ENCODE data around the gene COL19A1. TPM values are rescaled to one million over a fixed set of nuclear protein-coding genes. Genes with fewer than 3 reads are reported as not detected.

Gene COL19A1
- total RNA-seq, 2 experiments from 2014 or later: 0.03 TPM; not detected in 1

DNA sequence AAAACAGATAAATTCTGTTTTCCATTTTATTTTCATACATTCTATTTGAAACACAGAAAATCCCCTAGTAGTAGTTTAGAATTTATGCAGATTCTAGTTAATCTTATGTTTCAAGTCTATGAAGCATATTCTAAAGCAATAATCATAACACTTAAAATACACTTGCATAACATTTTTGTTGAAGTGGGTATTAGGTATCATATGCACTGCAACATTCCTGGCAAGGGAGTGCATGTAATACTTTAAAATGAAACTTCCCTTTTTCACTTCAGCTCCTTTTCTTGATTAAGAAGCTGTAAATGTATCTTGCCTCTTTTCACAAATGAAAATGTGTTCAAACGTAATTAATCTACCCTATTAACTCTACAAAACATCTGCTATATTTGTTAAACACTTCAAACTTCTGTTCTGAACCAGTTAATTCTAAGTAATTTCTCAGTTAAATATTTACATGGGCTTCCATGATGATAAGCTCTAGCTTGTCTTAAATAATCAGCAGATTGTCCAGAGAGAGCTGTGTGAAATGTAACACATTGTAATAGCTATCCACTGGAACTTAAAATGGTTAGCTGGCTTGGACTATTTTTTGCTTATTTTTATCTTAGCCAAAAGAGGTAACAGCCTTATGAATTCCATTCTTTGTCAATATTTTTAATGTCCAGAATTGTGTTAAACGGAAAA lies 192.8 kb downstream of the COL19A1 start:
- Histone ChIP-seq H3K4me3 (ENCODE audit: low read depth, low read length, poor library complexity, severe bottlenecking) (no peak overlapping the region), H3K36me3 (ENCODE audit: insufficient read depth, low read length) (no peaks in the 10 kb centered on the region), H2AFZ (ENCODE audit: low read length) (no peak overlapping the region), H3K79me2 (ENCODE audit: insufficient read depth, low read depth, low read length) (no peaks in the 10 kb centered on the region), H4K20me1 (ENCODE audit: insufficient read depth, low read length) (no peaks in the 10 kb centered on the region), H3K4me2 (ENCODE audit: low read length) (no peak overlapping the region), H3K27ac (ENCODE audit: low read depth, low read length, poor library complexity, severe bottlenecking) (no peak overlapping the region), H3K9me2 (ENCODE audit: insufficient read depth, low read length) (no peaks in the 10 kb centered on the region), H3K4me1 (ENCODE audit: insufficient read depth, low read length, poor library complexity, severe bottlenecking) (no peaks in the 10 kb centered on the region), H3K9me3 (ENCODE audit: low read length) (no peaks in the 10 kb centered on the region)
- no peak for DNase-seq (ENCODE audit: low spot score)
- no peak for TF ChIP-seq EZH2phosphoT487 (IDR thresholded peaks at IDR 0.05; ENCODE audit: borderline replicate concordance, low read depth, low read length)
- TF ChIP-seq, protein P1, sequence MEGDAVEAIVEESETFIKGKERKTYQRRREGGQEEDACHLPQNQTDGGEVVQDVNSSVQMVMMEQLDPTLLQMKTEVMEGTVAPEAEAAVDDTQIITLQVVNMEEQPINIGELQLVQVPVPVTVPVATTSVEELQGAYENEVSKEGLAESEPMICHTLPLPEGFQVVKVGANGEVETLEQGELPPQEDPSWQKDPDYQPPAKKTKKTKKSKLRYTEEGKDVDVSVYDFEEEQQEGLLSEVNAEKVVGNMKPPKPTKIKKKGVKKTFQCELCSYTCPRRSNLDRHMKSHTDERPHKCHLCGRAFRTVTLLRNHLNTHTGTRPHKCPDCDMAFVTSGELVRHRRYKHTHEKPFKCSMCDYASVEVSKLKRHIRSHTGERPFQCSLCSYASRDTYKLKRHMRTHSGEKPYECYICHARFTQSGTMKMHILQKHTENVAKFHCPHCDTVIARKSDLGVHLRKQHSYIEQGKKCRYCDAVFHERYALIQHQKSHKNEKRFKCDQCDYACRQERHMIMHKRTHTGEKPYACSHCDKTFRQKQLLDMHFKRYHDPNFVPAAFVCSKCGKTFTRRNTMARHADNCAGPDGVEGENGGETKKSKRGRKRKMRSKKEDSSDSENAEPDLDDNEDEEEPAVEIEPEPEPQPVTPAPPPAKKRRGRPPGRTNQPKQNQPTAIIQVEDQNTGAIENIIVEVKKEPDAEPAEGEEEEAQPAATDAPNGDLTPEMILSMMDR (conservative IDR thresholded peaks at IDR 0.05; ENCODE audit: low read length): no peak
- intact Hi-C loops (cut with micrococcal nuclease; ENCODE audit: unreplicated experiment): no loop called here
- CTCF ChIA-PET (ENCODE audit: unreplicated experiment): no interaction called here
- BruUV-seq (replicated peaks): no TSS peak
- POLR2A ChIA-PET: interaction anchor here (0.6 kb wide), 1 partner anchor 386 kb away, joined by 3 read pairs; no protein-coding TSS in a partner anchor

DNA sequence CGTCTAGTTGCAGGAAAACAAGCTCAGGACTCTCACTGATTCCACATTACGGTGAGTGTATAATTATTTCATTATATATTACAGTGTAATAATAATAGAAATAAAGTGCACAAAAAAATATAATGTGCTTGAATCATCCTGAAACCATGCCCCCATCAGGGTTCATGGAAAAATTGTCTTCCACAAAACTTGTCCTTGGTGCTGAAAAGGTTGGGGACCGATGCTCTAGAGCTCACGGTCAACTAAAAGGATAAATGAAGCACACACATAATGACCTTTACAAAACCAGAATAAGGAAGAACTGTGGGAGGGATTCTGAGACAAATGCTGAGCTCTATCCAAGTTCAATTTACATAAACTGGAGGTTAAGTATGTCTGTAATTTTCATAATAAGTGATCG lies 194.3 kb downstream of the COL19A1 start:
- Histone ChIP-seq H2AFZ (ENCODE audit: low read length) (no peak overlapping the region), H3K9me2 (ENCODE audit: insufficient read depth, low read length) (no peaks in the 10 kb centered on the region), H3K36me3 (ENCODE audit: insufficient read depth, low read length) (no peaks in the 10 kb centered on the region), H3K4me1 (ENCODE audit: insufficient read depth, low read length, poor library complexity, severe bottlenecking) (no peaks in the 10 kb centered on the region), H3K4me3 (ENCODE audit: low read depth, low read length, poor library complexity, severe bottlenecking) (no peak overlapping the region), H3K9me3 (ENCODE audit: low read length) (no peaks in the 10 kb centered on the region), H3K27ac (ENCODE audit: low read depth, low read length, poor library complexity, severe bottlenecking) (no peak overlapping the region), H4K20me1 (ENCODE audit: insufficient read depth, low read length) (no peaks in the 10 kb centered on the region), H3K79me2 (ENCODE audit: insufficient read depth, low read depth, low read length) (no peaks in the 10 kb centered on the region), H3K4me2 (ENCODE audit: low read length) (no peak overlapping the region)
- intact Hi-C loops (cut with micrococcal nuclease; ENCODE audit: unreplicated experiment): no loop called here
- CTCF ChIA-PET (ENCODE audit: unreplicated experiment): no interaction called here
- DNase-seq (ENCODE audit: low spot score): no peak
- TF ChIP-seq, protein P1 (conservative IDR thresholded peaks at IDR 0.05; ENCODE audit: low read length): no peak
- TF ChIP-seq EZH2phosphoT487 (IDR thresholded peaks at IDR 0.05; ENCODE audit: borderline replicate concordance, low read depth, low read length): no peak
- BruUV-seq (replicated peaks): no TSS peak
- POLR2A ChIA-PET: no interaction called here

- intact Hi-C loops (cut with micrococcal nuclease; ENCODE audit: unreplicated experiment): no loop called here
- Histone ChIP-seq H3K4me3 (ENCODE audit: low read depth, low read length, poor library complexity, severe bottlenecking) (no peak overlapping the region), H3K36me3 (ENCODE audit: insufficient read depth, low read length) (no peaks in the 10 kb centered on the region), H3K4me1 (ENCODE audit: insufficient read depth, low read length, poor library complexity, severe bottlenecking) (no peaks in the 10 kb centered on the region), H3K9me3 (ENCODE audit: low read length) (no peaks in the 10 kb centered on the region), H3K79me2 (ENCODE audit: insufficient read depth, low read depth, low read length) (no peaks in the 10 kb centered on the region), H4K20me1 (ENCODE audit: insufficient read depth, low read length) (no peaks in the 10 kb centered on the region), H3K9me2 (ENCODE audit: insufficient read depth, low read length) (no peaks in the 10 kb centered on the region), H3K27ac (ENCODE audit: low read depth, low read length, poor library complexity, severe bottlenecking) (no peak overlapping the region), H3K4me2 (ENCODE audit: low read length) (no peak overlapping the region), H2AFZ (ENCODE audit: low read length) (no peak overlapping the region)
- BruUV-seq (replicated peaks): no TSS peak
- DNase-seq (ENCODE audit: low spot score): no peak
- CTCF ChIA-PET (ENCODE audit: unreplicated experiment): no interaction called here
- no peak for TF ChIP-seq EZH2phosphoT487 (IDR thresholded peaks at IDR 0.05; ENCODE audit: borderline replicate concordance, low read depth, low read length)
- POLR2A ChIA-PET: no interaction called here
Observed at GRCh38 chr6:70061546-70061945, 195.2 kb downstream of the COL19A1 start.
